Neuronal stem cell (in vitro differentiated cells): ENCODE results near the gene SENP8.

Experiments used
- DNase-seq: peaks from one replicate; pipeline ENCODE4 v3.0.0-alpha.2; 2013; ENCODE audit warnings: low spot score
- H2AFZ ChIP-seq: one replicate; pipeline ENCODE4 v1.6.1; 2013; ENCODE audit warnings: mild to moderate bottlenecking, low read length, inconsistent platforms
- H2AK5ac ChIP-seq: 2 replicates; pipeline ENCODE4 v1.6.1; 2013; ENCODE audit warnings: low read depth, mild to moderate bottlenecking, inconsistent platforms, low read length, moderate library complexity, mixed read lengths
- H2BK120ac ChIP-seq: 2 replicates; pipeline ENCODE4 v1.6.1; 2013; ENCODE audit warnings: low read depth, mild to moderate bottlenecking, inconsistent platforms, low read length, moderate library complexity, mixed read lengths
- H2BK12ac ChIP-seq: one replicate; pipeline ENCODE4 v1.6.1; 2013; ENCODE audit warnings: low read length, inconsistent platforms
- H2BK15ac ChIP-seq: 2 replicates; pipeline ENCODE4 v1.6.1; 2013; ENCODE audit warnings: mild to moderate bottlenecking, low read length, inconsistent platforms, mixed read lengths
- H2BK5ac ChIP-seq: one replicate; pipeline ENCODE4 v1.6.1; 2013; ENCODE audit warnings: inconsistent platforms, mild to moderate bottlenecking, low read length, moderate library complexity
- H3K14ac ChIP-seq: one replicate; pipeline ENCODE4 v1.6.1; 2013; ENCODE audit warnings: low read length, inconsistent platforms
- H3K18ac ChIP-seq: 2 replicates; pipeline ENCODE4 v1.6.1; 2013; ENCODE audit warnings: low read length, inconsistent platforms
- H3K23ac ChIP-seq: 2 replicates; pipeline ENCODE4 v1.6.1; 2013; ENCODE audit warnings: low read depth, mild to moderate bottlenecking, mixed read lengths, low read length, inconsistent platforms; ENCODE audit not compliant: poor library complexity
- H3K27ac ChIP-seq: replicated peaks from 3 replicates; pipeline ENCODE4 v1.5.1; 2013; ENCODE audit warnings: low read length, inconsistent platforms
- H3K27me3 ChIP-seq, 3 experiments: 2 replicates each; pipeline ENCODE4 v1.6.1; 2013; ENCODE audit warnings: low read length in 3 of 3, mild to moderate bottlenecking in 2 of 3, inconsistent platforms in 1 of 3, low read depth in 1 of 3, mixed read lengths in 1 of 3, moderate library complexity in 1 of 3; ENCODE audit not compliant: control insufficient read depth in 3 of 3, insufficient read depth in 3 of 3
- H3K36me3 ChIP-seq, 2 donors: replicated peaks in 1 of 2; 2 replicates each; pipeline ENCODE4 v1.6.1; 2013; ENCODE audit warnings: low read length in 2 of 2; ENCODE audit not compliant: control insufficient read depth in 2 of 2, insufficient read depth in 2 of 2
- H3K4ac ChIP-seq: 2 replicates; pipeline ENCODE4 v1.6.1; 2013; ENCODE audit warnings: inconsistent platforms, mild to moderate bottlenecking, low read length, moderate library complexity
- H3K4me1 ChIP-seq, 2 donors: 1 replicate in 1 of 2; 2 replicates in 1 of 2; pipeline ENCODE4 v1.6.1; 2013; ENCODE audit warnings: low read length in 2 of 2, low read depth in 1 of 2; ENCODE audit not compliant: control insufficient read depth in 2 of 2, insufficient read depth in 1 of 2
- H3K4me2 ChIP-seq: one replicate; pipeline ENCODE4 v1.6.1; 2013; ENCODE audit warnings: mild to moderate bottlenecking, low read length, inconsistent platforms; ENCODE audit not compliant: insufficient read depth, poor library complexity, severe bottlenecking
- H3K4me3 ChIP-seq, 2 donors: 2 replicates each; pipeline ENCODE4 v1.5.1; 2013; ENCODE audit warnings: low read length in 2 of 2, mild to moderate bottlenecking in 2 of 2, inconsistent platforms in 1 of 2, moderate library complexity in 1 of 2
- H3K79me1 ChIP-seq: one replicate; pipeline ENCODE4 v1.6.1; 2013; ENCODE audit warnings: low read depth, mild to moderate bottlenecking, inconsistent platforms, low read length, moderate library complexity
- H3K9ac ChIP-seq: one replicate; pipeline ENCODE4 v1.6.1; 2013; ENCODE audit warnings: mild to moderate bottlenecking, low read depth, low read length, inconsistent platforms; ENCODE audit not compliant: poor library complexity
- H3K9me3 ChIP-seq, 2 donors: replicated peaks in 1 of 2; 2 replicates each; pipeline versions ENCODE3 to v1.6.1; 2013; ENCODE audit warnings: low read length in 2 of 2, mild to moderate bottlenecking in 2 of 2, inconsistent platforms in 1 of 2, low read depth in 1 of 2, mixed read lengths in 1 of 2, moderate library complexity in 1 of 2; ENCODE audit not compliant: control insufficient read depth in 2 of 2, insufficient read depth in 1 of 2
- H4K8ac ChIP-seq: one replicate; pipeline ENCODE4 v1.6.1; 2013; ENCODE audit warnings: low read depth, mild to moderate bottlenecking, inconsistent platforms, low read length, moderate library complexity
- H4K91ac ChIP-seq: one replicate; pipeline ENCODE4 v1.6.1; 2013; ENCODE audit warnings: low read length, low read depth, mild to moderate bottlenecking, inconsistent platforms; ENCODE audit not compliant: poor library complexity
- WGBS, 2 donors: extraction: QIAGEN DNeasy Blood & Tissue Kit; methylation state at CpG; one replicate each; pipeline ENCODE4 v1.1.7; 2013; ENCODE audit warnings: missing lambda C conversion rate in 2 of 2, mixed read lengths in 1 of 2; ENCODE audit not compliant: insufficient read length in 2 of 2, insufficient replicate concordance in 1 of 2; ENCODE audit errors: extremely low coverage in 2 of 2; 5-methylcytosine and 5-hydroxymethylcytosine counted together

Gene SENP8

DNA sequence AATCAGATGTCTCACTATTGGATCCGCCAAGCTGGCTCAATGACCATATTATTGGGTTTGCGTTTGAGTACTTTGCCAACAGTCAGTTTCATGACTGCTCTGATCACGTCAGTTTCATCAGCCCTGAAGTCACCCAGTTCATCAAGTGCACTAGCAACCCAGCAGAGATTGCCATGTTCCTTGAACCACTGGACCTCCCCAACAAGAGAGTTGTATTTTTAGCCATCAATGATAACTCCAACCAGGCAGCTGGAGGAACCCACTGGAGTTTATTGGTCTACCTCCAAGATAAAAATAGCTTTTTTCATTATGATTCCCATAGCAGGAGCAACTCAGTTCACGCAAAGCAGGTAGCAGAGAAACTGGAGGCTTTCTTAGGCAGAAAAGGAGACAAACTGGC lies 21.5 kb downstream of the SENP8 start:
- Histone ChIP-seq H2AFZ (no peak overlapping the region), H3K23ac (no peak overlapping the region), H2BK120ac (no peak overlapping the region), H3K9me3 (no peaks in the 10 kb centered on the region), H3K27ac (no peak overlapping the region), H2BK5ac (no peak overlapping the region), H3K27me3 (no peaks in the 10 kb centered on the region), H3K4me1 (no peaks in the 10 kb centered on the region), H3K4ac (no peak overlapping the region), H2AK5ac (no peak overlapping the region), H4K8ac (no peak overlapping the region), H3K18ac (no peak overlapping the region), H3K4me2 (no peak overlapping the region), H3K9ac (no peak overlapping the region), H2BK12ac (no peak overlapping the region), H3K79me1 (no peaks in the 10 kb centered on the region), H4K91ac (no peak overlapping the region), H3K14ac (no peak overlapping the region), H2BK15ac (no peak overlapping the region), H3K4me3 (no peak overlapping the region), H3K36me3 (no peaks in the 10 kb centered on the region)
- no CpG with 5 or more reads among the region's 4 CpGs for whole genome bisulfite sequencing, 2 donors
- no peak for DNase-seq

DNA sequence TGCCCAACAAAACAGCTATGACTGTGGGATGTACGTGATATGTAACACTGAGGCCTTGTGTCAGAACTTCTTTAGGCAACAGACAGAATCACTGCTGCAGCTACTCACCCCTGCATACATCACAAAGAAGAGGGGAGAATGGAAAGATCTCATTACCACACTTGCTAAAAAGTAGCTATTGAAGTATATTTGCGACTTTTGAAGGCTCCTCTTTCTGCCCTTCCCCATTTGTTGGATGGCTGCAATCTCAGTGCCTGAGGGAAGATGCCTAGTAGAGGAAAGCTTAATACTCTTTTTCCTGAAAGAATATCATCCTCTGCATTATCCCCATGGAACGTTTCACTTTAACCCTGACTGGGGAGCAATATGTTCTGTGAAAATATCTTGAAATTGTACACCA lies 21.9 kb downstream of the SENP8 start:
- no peak overlapping the region for H2BK15ac ChIP-seq
- H4K8ac ChIP-seq = no peak overlapping the region
- H3K4me1 ChIP-seq = no peaks in the 10 kb centered on the region
- no peak overlapping the region for H4K91ac ChIP-seq
- no CpG with 5 or more reads among the region's 3 CpGs for WGBS, 2 donors
- no peak overlapping the region for H2BK12ac ChIP-seq
- no peak overlapping the region for H3K23ac ChIP-seq
- no peak overlapping the region for H3K4me2 ChIP-seq
- H2BK5ac ChIP-seq = no peak overlapping the region
- H3K14ac ChIP-seq = no peak overlapping the region
- H3K36me3 ChIP-seq = no peaks in the 10 kb centered on the region
- no peak overlapping the region for H3K18ac ChIP-seq
- H3K27me3 ChIP-seq = no peaks in the 10 kb centered on the region
- H3K79me1 ChIP-seq = no peaks in the 10 kb centered on the region
- no peak overlapping the region for H2BK120ac ChIP-seq
- no peak overlapping the region for H2AK5ac ChIP-seq
- H2AFZ ChIP-seq = no peak overlapping the region
- H3K4me3 ChIP-seq = no peak overlapping the region
- H3K9ac ChIP-seq = no peak overlapping the region
- H3K9me3 ChIP-seq = no peaks in the 10 kb centered on the region
- no peak overlapping the region for H3K27ac ChIP-seq
- DNase-seq = no peak
- H3K4ac ChIP-seq = no peak overlapping the region

DNA sequence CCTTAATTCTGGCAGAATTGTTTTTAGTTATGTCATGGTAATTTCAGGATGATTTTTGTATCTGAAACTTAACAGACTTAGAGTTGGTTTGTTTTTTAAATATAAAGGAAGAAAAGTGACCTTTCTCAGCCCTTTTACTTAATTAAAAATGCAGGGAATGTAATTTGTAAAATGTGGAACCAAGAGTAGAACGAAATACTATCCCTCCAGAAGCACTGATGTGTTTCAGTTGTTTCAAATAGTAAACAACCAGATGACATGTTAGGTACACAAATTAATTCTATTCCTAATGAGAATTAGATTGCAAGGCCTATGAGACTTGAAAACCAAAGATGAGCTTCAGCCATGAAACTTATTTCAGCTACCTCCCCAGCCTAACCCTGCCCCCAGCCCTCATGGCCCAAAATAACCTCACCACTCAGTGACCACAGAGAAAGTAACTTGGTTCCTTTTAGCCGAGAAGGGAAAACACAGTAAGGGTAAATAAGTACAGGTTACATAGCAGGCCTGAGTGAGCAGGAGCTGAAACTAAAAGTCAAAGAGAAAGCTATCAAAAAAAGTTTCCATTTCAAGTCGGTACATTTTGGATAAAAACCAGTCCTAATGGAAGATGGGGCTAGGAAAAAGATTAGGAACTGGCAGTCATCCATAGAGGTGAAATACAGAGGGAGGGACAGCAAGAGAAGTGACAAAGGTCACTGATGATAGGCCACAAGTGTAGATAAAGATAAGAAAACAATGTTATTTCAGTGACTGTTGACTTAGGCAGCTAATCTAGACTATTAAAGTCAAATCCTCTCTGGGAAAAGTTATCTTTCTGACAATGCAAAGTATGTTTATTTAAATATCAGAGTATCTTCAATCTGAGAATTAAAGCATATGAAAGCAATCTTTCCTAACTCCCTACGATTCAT lies 23.2 kb downstream of the SENP8 start:
- H3K4me3 ChIP-seq = no peak overlapping the region
- H3K27ac ChIP-seq = no peak overlapping the region
- no peak overlapping the region for H3K9ac ChIP-seq
- no peak overlapping the region for H2BK15ac ChIP-seq
- H2AFZ ChIP-seq = no peak overlapping the region
- no peak overlapping the region for H4K8ac ChIP-seq
- H3K27me3 ChIP-seq = no peaks in the 10 kb centered on the region
- no peaks in the 10 kb centered on the region for H3K79me1 ChIP-seq
- H4K91ac ChIP-seq = no peak overlapping the region
- no CpG with 5 or more reads among the region's 4 CpGs for WGBS, 2 donors
- H3K14ac ChIP-seq = no peak overlapping the region
- no peak overlapping the region for H2BK12ac ChIP-seq
- H2BK5ac ChIP-seq = no peak overlapping the region
- H2BK120ac ChIP-seq = no peak overlapping the region
- H3K4me1 ChIP-seq = no peaks in the 10 kb centered on the region
- no peak overlapping the region for H2AK5ac ChIP-seq
- DNase-seq = no peak
- no peak overlapping the region for H3K18ac ChIP-seq
- no peaks in the 10 kb centered on the region for H3K9me3 ChIP-seq
- no peak overlapping the region for H3K23ac ChIP-seq
- no peak overlapping the region for H3K4me2 ChIP-seq
- no peaks in the 10 kb centered on the region for H3K36me3 ChIP-seq
- H3K4ac ChIP-seq = no peak overlapping the region

DNA sequence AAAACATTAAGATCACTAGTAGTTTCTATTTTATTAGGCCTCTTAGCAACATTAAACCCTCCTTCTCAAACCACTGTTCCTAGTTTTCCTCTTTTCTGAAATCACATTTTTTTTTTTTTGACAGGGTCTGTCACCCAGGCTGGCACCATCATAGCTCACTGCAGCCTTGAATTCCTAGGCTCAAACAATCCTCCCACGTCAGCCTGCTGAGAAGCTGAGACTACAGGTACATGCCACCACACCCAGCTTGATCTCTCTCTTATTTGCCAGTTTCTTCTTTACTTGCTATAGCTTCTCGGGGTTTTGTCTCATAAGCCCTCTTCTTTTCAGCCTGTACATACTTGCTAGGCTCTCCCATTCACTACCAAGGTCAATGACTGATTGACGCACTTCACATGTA lies 28.0 kb downstream of the SENP8 start:
- no peak overlapping the region for H3K4ac ChIP-seq
- no peak overlapping the region for H2AK5ac ChIP-seq
- H2BK12ac ChIP-seq = no peak overlapping the region
- H2BK5ac ChIP-seq = no peak overlapping the region
- H3K4me3 ChIP-seq = no peak overlapping the region
- no peak overlapping the region for H2BK15ac ChIP-seq
- no peak overlapping the region for H3K4me2 ChIP-seq
- no peak for DNase-seq
- H3K27me3 ChIP-seq = no peaks in the 10 kb centered on the region
- H3K9ac ChIP-seq = no peak overlapping the region
- H3K18ac ChIP-seq = no peak overlapping the region
- H3K23ac ChIP-seq = no peak overlapping the region
- H3K27ac ChIP-seq = no peak overlapping the region
- no peak overlapping the region for H4K91ac ChIP-seq
- H3K36me3 ChIP-seq = no peaks in the 10 kb centered on the region
- H3K14ac ChIP-seq = no peak overlapping the region
- no peaks in the 10 kb centered on the region for H3K4me1 ChIP-seq
- no peak overlapping the region for H4K8ac ChIP-seq
- H3K79me1 ChIP-seq = no peaks in the 10 kb centered on the region
- H2AFZ ChIP-seq = no peak overlapping the region
- no CpG with 5 or more reads among the region's 3 CpGs for WGBS, 2 donors
- H3K9me3 ChIP-seq = no peaks in the 10 kb centered on the region
- no peak overlapping the region for H2BK120ac ChIP-seq
